H9 (cell line): ENCODE results near the gene PTCSC3. TPM values are rescaled to one million over a fixed set of nuclear protein-coding genes. Genes with fewer than 3 reads are reported as not detected.

ENCODE experiments used
- DNase-seq: peaks from one replicate; pipeline ENCODE4 v3.0.0-alpha.2; 2017
- H2AFZ ChIP-seq: one replicate; pipeline ENCODE4 v1.6.1; 2013; ENCODE audit warnings: mild to moderate bottlenecking, low read length, control low read depth, moderate library complexity
- H2AK5ac ChIP-seq: 2 replicates; pipeline ENCODE4 v1.6.1; 2013; ENCODE audit warnings: low read length, control low read depth, mixed read lengths; ENCODE audit not compliant: insufficient read length
- H2BK120ac ChIP-seq: one replicate; pipeline ENCODE4 v1.6.1; 2013; ENCODE audit warnings: low read depth, mild to moderate bottlenecking, low read length, control low read depth, inconsistent platforms; ENCODE audit not compliant: poor library complexity, severe bottlenecking
- H2BK12ac ChIP-seq: 2 replicates; pipeline ENCODE4 v1.6.1; 2013; ENCODE audit warnings: low read length, control low read depth, mixed read lengths, low read depth; ENCODE audit not compliant: insufficient read length
- H2BK15ac ChIP-seq: 2 replicates; pipeline ENCODE4 v1.6.1; 2013; ENCODE audit warnings: low read depth, low read length, control low read depth
- H2BK20ac ChIP-seq: one replicate; pipeline ENCODE4 v1.6.1; 2013; ENCODE audit warnings: low read depth, mild to moderate bottlenecking, low read length, control low read depth, inconsistent platforms; ENCODE audit not compliant: poor library complexity, severe bottlenecking
- H2BK5ac ChIP-seq: 2 replicates; pipeline ENCODE4 v1.6.1; 2013; ENCODE audit warnings: low read length, control low read depth, mixed read lengths; ENCODE audit not compliant: insufficient read length
- H3K14ac ChIP-seq: 2 replicates; pipeline ENCODE4 v1.6.1; 2013; ENCODE audit warnings: low read length, control low read depth; ENCODE audit not compliant: insufficient read depth
- H3K18ac ChIP-seq: 2 replicates; pipeline ENCODE4 v1.6.1; 2013; ENCODE audit warnings: low read depth, mild to moderate bottlenecking, mixed read lengths, low read length, control low read depth; ENCODE audit not compliant: insufficient read length
- H3K23ac ChIP-seq: 2 replicates; pipeline ENCODE4 v1.6.1; 2013; ENCODE audit warnings: low read length, control low read depth, mixed read lengths, low read depth; ENCODE audit not compliant: insufficient read length
- H3K23me2 ChIP-seq: 2 replicates; pipeline ENCODE4 v1.6.1; 2013; ENCODE audit warnings: low read depth, mild to moderate bottlenecking, mixed read lengths, low read length, control low read depth; ENCODE audit not compliant: insufficient read length, poor library complexity, severe bottlenecking
- H3K27ac ChIP-seq: 2 replicates; pipeline ENCODE4 v1.5.1; 2013; ENCODE audit warnings: low read length, control low read depth, mixed read lengths, low read depth; ENCODE audit not compliant: insufficient read length
- H3K27me3 ChIP-seq: 2 replicates; pipeline ENCODE4 v1.6.1; 2013; ENCODE audit warnings: low read length, control low read depth, inconsistent platforms; ENCODE audit not compliant: insufficient read depth
- H3K4ac ChIP-seq: 2 replicates; pipeline ENCODE4 v1.6.1; 2013; ENCODE audit warnings: low read depth, mild to moderate bottlenecking, control low read depth, inconsistent platforms, low read length, moderate library complexity
- H3K4me1 ChIP-seq: 2 replicates; pipeline ENCODE4 v1.6.1; 2013; ENCODE audit warnings: low read length, control low read depth, inconsistent platforms; ENCODE audit not compliant: insufficient read depth
- H3K4me2 ChIP-seq: 2 replicates; pipeline ENCODE4 v1.6.1; 2013; ENCODE audit warnings: low read length, control low read depth, mixed read lengths; ENCODE audit not compliant: insufficient read length, insufficient read depth
- H3K56ac ChIP-seq: 2 replicates; pipeline ENCODE4 v1.6.1; 2013; ENCODE audit warnings: low read depth, mild to moderate bottlenecking, mixed read lengths, low read length, control low read depth; ENCODE audit not compliant: insufficient read length
- H3K79me1 ChIP-seq: 2 replicates; pipeline ENCODE4 v1.6.1; 2013; ENCODE audit warnings: low read depth, mild to moderate bottlenecking, moderate library complexity, low read length, control low read depth, inconsistent platforms; ENCODE audit not compliant: insufficient read depth, poor library complexity, severe bottlenecking
- H3K79me2 ChIP-seq: 2 replicates; pipeline ENCODE4 v1.6.1; 2013; ENCODE audit warnings: low read length, control low read depth, inconsistent platforms; ENCODE audit not compliant: insufficient read depth
- H3K9ac ChIP-seq: 2 replicates; pipeline ENCODE4 v1.6.1; 2013; ENCODE audit warnings: low read length, control low read depth, mixed read lengths; ENCODE audit not compliant: insufficient read length; ENCODE audit errors: extremely low read depth
- H3K9me3 ChIP-seq: one replicate; pipeline ENCODE4 v1.6.1; 2013; ENCODE audit warnings: low read depth, low read length, inconsistent platforms; ENCODE audit not compliant: control insufficient read depth
- H3T11ph ChIP-seq: one replicate; pipeline ENCODE4 v1.6.1; 2013; ENCODE audit warnings: mild to moderate bottlenecking, low read length, control low read depth, inconsistent platforms
- H4K20me1 ChIP-seq: one replicate; pipeline ENCODE4 v1.6.1; 2013; ENCODE audit not compliant: control insufficient read depth, insufficient read length, insufficient read depth
- H4K5ac ChIP-seq: 2 replicates; pipeline ENCODE4 v1.6.1; 2013; ENCODE audit warnings: low read depth, mild to moderate bottlenecking, mixed read lengths, low read length, control low read depth; ENCODE audit not compliant: insufficient read length
- H4K8ac ChIP-seq: replicated peaks from 2 replicates; pipeline ENCODE4 v1.6.1; 2013; ENCODE audit warnings: low read length, control low read depth, mixed read lengths, low read depth; ENCODE audit not compliant: insufficient read length
- H4K91ac ChIP-seq: 2 replicates; pipeline ENCODE4 v1.6.1; 2013; ENCODE audit warnings: low read depth, mild to moderate bottlenecking, moderate library complexity, mixed read lengths, low read length, control low read depth; ENCODE audit not compliant: insufficient read length
- H3K27ac Mint-ChIP-seq, 3 experiments: 2 replicates in 2 of 3; 3 replicates in 1 of 3; pipeline ENCODE4 v1.8.0; 2020 to 2021; ENCODE audit warnings: mixed read lengths in 3 of 3, mild to moderate bottlenecking in 1 of 3, moderate library complexity in 1 of 3
- H3K27me3 Mint-ChIP-seq: 2 replicates; pipeline ENCODE4 v1.8.0; 2021; ENCODE audit warnings: low read depth, mild to moderate bottlenecking, moderate library complexity, mixed read lengths
- H3K36me3 Mint-ChIP-seq, 3 experiments: 2 replicates in 2 of 3; 3 replicates in 1 of 3; pipeline ENCODE4 v1.8.0; 2020 to 2021; ENCODE audit warnings: low read depth in 3 of 3, mixed read lengths in 3 of 3; ENCODE audit not compliant: insufficient read depth in 1 of 3
- H3K4me1 Mint-ChIP-seq, 2 experiments: 2 replicates each; pipeline ENCODE4 v1.8.0; 2020; ENCODE audit warnings: mixed read lengths in 2 of 2
- H3K4me3 Mint-ChIP-seq, 2 experiments: 2 replicates in 1 of 2; 3 replicates in 1 of 2; pipeline ENCODE4 v1.8.0; 2020 to 2021; ENCODE audit warnings: mild to moderate bottlenecking in 2 of 2, mixed read lengths in 2 of 2, moderate library complexity in 1 of 2
- H3K9me3 Mint-ChIP-seq, 2 experiments: 2 replicates in 1 of 2; 3 replicates in 1 of 2; pipeline ENCODE4 v1.8.0; 2020; ENCODE audit warnings: mild to moderate bottlenecking in 2 of 2, mixed read lengths in 2 of 2, moderate library complexity in 1 of 2
- WGBS: extraction: QIAGEN DNeasy Blood & Tissue Kit; methylation state at CpG from one replicate; pipeline ENCODE4 v1.1.7; 2013; ENCODE audit warnings: missing lambda C conversion rate, low lambda C conversion rate, mixed read lengths; ENCODE audit not compliant: insufficient read length; ENCODE audit errors: extremely low coverage; 5-methylcytosine and 5-hydroxymethylcytosine counted together
- total RNA-seq: library from RNA; stranded (reverse); gene quantifications from 2 replicates; pipeline ENCODE4 v1.2.1, GENCODE V29; 2021
- TF ChIP-seq, protein P1 (sequence below): fragments of 200-600 bp; sonication (generic); conservative IDR thresholded peaks from 3 replicates; pipeline ENCODE4 v1.8.0; 2021; ENCODE audit warnings: antibody characterized with exemption, mild to moderate bottlenecking

Gene PTCSC3
- total RNA-seq, 1 experiment from 2014 or later, result not detected

DNA sequence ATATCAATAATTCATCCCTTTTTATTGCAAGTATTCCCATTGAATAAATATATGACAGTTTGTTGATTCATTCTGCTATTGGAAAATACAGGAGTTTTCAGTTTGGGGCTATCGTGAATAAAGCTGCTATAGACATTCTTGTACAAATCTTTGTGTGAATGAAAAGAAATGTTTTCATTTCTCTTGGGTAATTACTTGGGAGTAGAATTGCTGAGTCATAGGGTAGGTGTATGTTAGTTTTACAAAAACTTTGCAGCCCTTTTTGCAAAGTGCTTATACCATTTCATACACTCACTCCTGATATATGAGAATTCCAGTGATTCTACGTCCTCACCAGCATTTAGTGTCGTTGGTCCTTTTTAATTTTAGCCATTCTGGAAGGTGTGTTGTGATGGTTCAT is 6.9 kb upstream of the PTCSC3 start:
- WGBS, result no CpG with 5 or more reads among the region's 3 CpGs
- H2BK120ac ChIP-seq, result no peak overlapping the region

More for the DNA sequence above, 6.9 kb upstream of the PTCSC3 start:
- Histone ChIP-seq H3K23ac (no peak overlapping the region), H3K4ac (no peak overlapping the region), H3K27ac (no peak overlapping the region), H3K14ac (no peak overlapping the region), H3K23me2 (no peaks in the 10 kb centered on the region), H3K79me2 (no peaks in the 10 kb centered on the region), H4K20me1 (no peaks in the 10 kb centered on the region), H2BK15ac (no peak overlapping the region), H4K91ac (no peak overlapping the region), H3K27me3 (no peaks in the 10 kb centered on the region), H2BK5ac (no peak overlapping the region), H2AFZ (no peak overlapping the region), H3K9ac (no peak overlapping the region), H3K56ac (no peak overlapping the region), H4K5ac (no peak overlapping the region), H3K9me3 (no peaks in the 10 kb centered on the region), H3K18ac (no peak overlapping the region), H3T11ph (no peak overlapping the region), H3K79me1 (no peaks in the 10 kb centered on the region), H2BK20ac (no peak overlapping the region), H3K4me2 (no peak overlapping the region), H3K4me1 (no peaks in the 10 kb centered on the region), H2AK5ac (no peak overlapping the region), H4K8ac (no peak overlapping the region), H2BK12ac (no peak overlapping the region)
- Mint-ChIP-seq H3K9me3 (peaks cover 21 to 24% of the 10 kb centered on the region in 2 experiments), H3K4me1 (no peaks in the 10 kb centered on the region), H3K36me3 (peaks cover 2 to 14% (median 5%) of the 10 kb centered on the region in 3 experiments; a peak in 5 of 7 replicates), H3K27ac (no peak overlapping the region), H3K4me3 (no peak overlapping the region), H3K27me3 (no peaks in the 10 kb centered on the region)
- TF ChIP-seq, protein P1, sequence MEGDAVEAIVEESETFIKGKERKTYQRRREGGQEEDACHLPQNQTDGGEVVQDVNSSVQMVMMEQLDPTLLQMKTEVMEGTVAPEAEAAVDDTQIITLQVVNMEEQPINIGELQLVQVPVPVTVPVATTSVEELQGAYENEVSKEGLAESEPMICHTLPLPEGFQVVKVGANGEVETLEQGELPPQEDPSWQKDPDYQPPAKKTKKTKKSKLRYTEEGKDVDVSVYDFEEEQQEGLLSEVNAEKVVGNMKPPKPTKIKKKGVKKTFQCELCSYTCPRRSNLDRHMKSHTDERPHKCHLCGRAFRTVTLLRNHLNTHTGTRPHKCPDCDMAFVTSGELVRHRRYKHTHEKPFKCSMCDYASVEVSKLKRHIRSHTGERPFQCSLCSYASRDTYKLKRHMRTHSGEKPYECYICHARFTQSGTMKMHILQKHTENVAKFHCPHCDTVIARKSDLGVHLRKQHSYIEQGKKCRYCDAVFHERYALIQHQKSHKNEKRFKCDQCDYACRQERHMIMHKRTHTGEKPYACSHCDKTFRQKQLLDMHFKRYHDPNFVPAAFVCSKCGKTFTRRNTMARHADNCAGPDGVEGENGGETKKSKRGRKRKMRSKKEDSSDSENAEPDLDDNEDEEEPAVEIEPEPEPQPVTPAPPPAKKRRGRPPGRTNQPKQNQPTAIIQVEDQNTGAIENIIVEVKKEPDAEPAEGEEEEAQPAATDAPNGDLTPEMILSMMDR, result no peak
- no peak for DNase-seq
